Neural progenitor cell (in vitro differentiated cells): ENCODE results near the gene PSMC6.

Source experiments
- EZH2 ChIP-seq: fragments of 200-600 bp; sonication (generic); IDR thresholded peaks from 2 replicates; pipeline ENCODE4 v1.6.1; 2017; ENCODE audit warnings: antibody characterized with exemption, mild to moderate bottlenecking, moderate library complexity
- EZH2phosphoT487 ChIP-seq: fragments of 200-600 bp; sonication (generic); IDR thresholded peaks from 2 replicates; pipeline ENCODE4 v1.6.1; 2017; ENCODE audit warnings: antibody characterized with exemption
- TF ChIP-seq, protein P1 (sequence below): fragments of 200-600 bp; sonication (generic); IDR thresholded peaks from 2 replicates; pipeline ENCODE4 v1.5.1; 2017; ENCODE audit warnings: antibody characterized with exemption, mild to moderate bottlenecking

DNA sequence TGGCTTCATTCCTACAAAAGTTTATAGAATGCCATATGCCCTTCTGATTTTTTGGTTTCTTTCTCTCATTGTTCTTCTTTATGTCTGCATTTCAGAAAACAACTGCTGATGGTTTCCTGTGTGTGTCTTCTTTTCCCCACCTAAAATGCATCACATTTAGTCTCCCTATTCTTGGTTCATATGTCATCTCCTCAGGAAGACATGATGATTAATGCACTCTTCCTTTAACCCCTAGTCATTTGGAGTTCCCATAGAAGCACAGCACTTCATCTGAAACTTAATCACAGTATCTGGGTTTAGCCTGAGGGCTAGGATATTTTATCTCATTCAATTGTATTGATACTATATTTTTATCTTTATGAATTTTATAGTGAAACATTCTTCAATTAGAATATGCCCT is 62.9 kb downstream of the PSMC6 start:
- TF ChIP-seq EZH2: no peak
- TF ChIP-seq, protein P1, sequence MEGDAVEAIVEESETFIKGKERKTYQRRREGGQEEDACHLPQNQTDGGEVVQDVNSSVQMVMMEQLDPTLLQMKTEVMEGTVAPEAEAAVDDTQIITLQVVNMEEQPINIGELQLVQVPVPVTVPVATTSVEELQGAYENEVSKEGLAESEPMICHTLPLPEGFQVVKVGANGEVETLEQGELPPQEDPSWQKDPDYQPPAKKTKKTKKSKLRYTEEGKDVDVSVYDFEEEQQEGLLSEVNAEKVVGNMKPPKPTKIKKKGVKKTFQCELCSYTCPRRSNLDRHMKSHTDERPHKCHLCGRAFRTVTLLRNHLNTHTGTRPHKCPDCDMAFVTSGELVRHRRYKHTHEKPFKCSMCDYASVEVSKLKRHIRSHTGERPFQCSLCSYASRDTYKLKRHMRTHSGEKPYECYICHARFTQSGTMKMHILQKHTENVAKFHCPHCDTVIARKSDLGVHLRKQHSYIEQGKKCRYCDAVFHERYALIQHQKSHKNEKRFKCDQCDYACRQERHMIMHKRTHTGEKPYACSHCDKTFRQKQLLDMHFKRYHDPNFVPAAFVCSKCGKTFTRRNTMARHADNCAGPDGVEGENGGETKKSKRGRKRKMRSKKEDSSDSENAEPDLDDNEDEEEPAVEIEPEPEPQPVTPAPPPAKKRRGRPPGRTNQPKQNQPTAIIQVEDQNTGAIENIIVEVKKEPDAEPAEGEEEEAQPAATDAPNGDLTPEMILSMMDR: no peak
- TF ChIP-seq EZH2phosphoT487: no peak
